Measurements from ENCODE around the gene EFNA5. TPM values are rescaled to one million over a fixed set of nuclear protein-coding genes. Genes with fewer than 3 reads are reported as not detected.

Gene EFNA5
- total and polyA plus RNA-seq, 2 of the 8 experiments (the other 6 are each of a cell fraction or from before 2014, with no cell fraction given), result 9.6 to 21.8 TPM

GRCh38 chr5:107341376-107342084 lies 329.2 kb downstream of the EFNA5 start:
- Histone ChIP-seq H2AFZ (ENCODE audit: low read length) (no peak overlapping the region), H3K56ac (replicated peaks; ENCODE audit: insufficient read length, low read depth, low read length) (no peak overlapping the region), H3K4me3 (ENCODE audit: extremely low read depth in 1 of 4, insufficient read depth in 2 of 4, low read depth in 3 of 4, low read length in 4 of 4) (no peak overlapping the region), H2BK5ac (ENCODE audit: low read depth, low read length) (no peak overlapping the region), H3K27ac (ENCODE audit: low read depth, low read length) (no peak overlapping the region; the same call in 1 of the 2 replicates), H2BK20ac (ENCODE audit: low read length) (no peak overlapping the region), H3K4me2 (ENCODE audit: insufficient read depth in 1 of 2, low read depth in 2 of 2, low read length in 2 of 2) (no peak overlapping the region), H2AK5ac (ENCODE audit: low read depth, low read length) (no peak overlapping the region), H3K79me1 (ENCODE audit: low read depth, low read length) (no peaks in the 10 kb centered on the region), H4K20me1 (replicated peaks in 1 of 2; ENCODE audit: control insufficient read depth in 1 of 2, insufficient read depth in 2 of 2, low read length in 2 of 2) (no peaks in the 10 kb centered on the region), H4K8ac (ENCODE audit: extremely low read depth, insufficient read depth, low read length) (no peak overlapping the region), H3K14ac (ENCODE audit: insufficient read length) (no peak overlapping the region), H3K23ac (ENCODE audit: insufficient read length) (no peak overlapping the region), H3K18ac (ENCODE audit: extremely low read depth, low read length) (no peak overlapping the region), H2BK120ac (replicated peaks; ENCODE audit: low read depth, low read length) (no peak overlapping the region), H2BK12ac (ENCODE audit: low read depth, low read length) (no peak overlapping the region), H3K36me3 (ENCODE audit: control insufficient read depth in 2 of 4, insufficient read depth in 4 of 4, low read length in 3 of 4) (peaks cover 0 to 2% (median 0%) of the 10 kb centered on the region in 4 experiments; a peak in 1 of 8 replicates), H2BK15ac (ENCODE audit: low read length) (no peak overlapping the region), H3K9ac (replicated peaks in 1 of 4; ENCODE audit: extremely low read depth in 1 of 4, low read depth in 3 of 4, low read length in 3 of 4) (no peak overlapping the region), H3K4me1 (replicated peaks in 1 of 4; ENCODE audit: control insufficient read depth in 3 of 4, insufficient read depth in 4 of 4, low read length in 3 of 4) (no peaks in the 10 kb centered on the region), H3K27me3 (replicated peaks in 1 of 4; ENCODE audit: control insufficient read depth in 3 of 4, extremely low read depth in 1 of 4, insufficient read depth in 3 of 4, low read length in 3 of 4) (no peaks in the 10 kb centered on the region), H3K4ac (replicated peaks; ENCODE audit: insufficient read length, low read depth, low read length) (no peak overlapping the region), H4K91ac (replicated peaks; ENCODE audit: insufficient read length, low read length) (no peak overlapping the region), H4K5ac (ENCODE audit: insufficient read length, low read depth, low read length) (no peak overlapping the region), H3K79me2 (ENCODE audit: control insufficient read depth in 1 of 2, insufficient read depth in 2 of 2, low read length in 2 of 2) (no peaks in the 10 kb centered on the region), H3K9me3 (ENCODE audit: insufficient read depth in 2 of 2, low read depth in 1 of 2, low read length in 1 of 2) (peaks cover 3 to 4% of the 10 kb centered on the region in 2 experiments; a peak in 3 of 4 replicates), H3K23me2 (ENCODE audit: low read depth, low read length) (no peaks in the 10 kb centered on the region)
- POLR2A ChIA-PET (ENCODE audit: partially characterized antibody), result no interaction called here
- FAIRE-seq (no peak), DNase-seq (ENCODE audit: low read depth in 1 of 2, low spot score in 2 of 2) (no peak)
- TF ChIP-seq RXRA (IDR thresholded peaks at IDR 0.05; ENCODE audit: insufficient read depth, low read depth, low read length) (no peak), CHD1 (IDR thresholded peaks at IDR 0.05; ENCODE audit: low read depth, low read length) (no peak), TAF7 (optimal IDR thresholded peaks at IDR 0.05; ENCODE audit: borderline replicate concordance, low read depth, low read length) (no peak), CREB1 (IDR thresholded peaks at IDR 0.05) (no peak)
- 93% methylated on average over 6 of the region's 6 CpGs; no CpG with 5 or more reads in 1 of the 2 experiments for WGBS, 2 experiments (ENCODE audit: extremely low coverage in 1 of 2, insufficient coverage in 1 of 2, insufficient read length in 1 of 2, insufficient replicate concordance in 2 of 2, low coverage in 1 of 2, low lambda C conversion rate in 2 of 2, missing lambda C conversion rate in 1 of 2)
- CTCF ChIA-PET (ENCODE audit: partially characterized antibody), result interaction anchor here (1.0 to 1.5 kb wide), 3 partner anchors 23 to 62 kb away, joined by 3 to 4 read pairs (median 3); no protein-coding TSS in a partner anchor

All from H1 (cell line).